CD14-positive monocyte (primary cell): ENCODE results near the gene INF2. TPM values are rescaled to one million over a fixed set of nuclear protein-coding genes. Genes with fewer than 3 reads are reported as not detected.

Source experiments
- DNase-seq, 3 donors: peaks; one replicate each; pipeline ENCODE4 v3.0.0-alpha.2; 2011 to 2022
- H2AFZ ChIP-seq: 2 replicates; pipeline ENCODE4 v1.6.0; 2012; ENCODE audit warnings: mild to moderate bottlenecking, low read depth, low read length, inconsistent platforms; ENCODE audit not compliant: insufficient read depth, poor library complexity, severe bottlenecking
- H3K27ac ChIP-seq, 2 donors: 1 replicate in 1 of 2; 2 replicates in 1 of 2; pipeline ENCODE4 v1.5.1; 2012 to 2013; ENCODE audit warnings: low read length in 2 of 2, control low read depth in 1 of 2, inconsistent platforms in 1 of 2, low read depth in 1 of 2, mild to moderate bottlenecking in 1 of 2
- H3K27me3 ChIP-seq, 2 donors: one replicate each; pipeline versions ENCODE4 v1.6.0 to v1.6.1; 2011 to 2013; ENCODE audit warnings: low read length in 2 of 2; ENCODE audit not compliant: control insufficient read depth in 2 of 2, insufficient read depth in 2 of 2
- H3K36me3 ChIP-seq, 2 donors: replicated peaks in 1 of 2; 1 replicate in 1 of 2; 2 replicates in 1 of 2; pipeline versions ENCODE4 v1.5.1 to v1.6.1; 2012 to 2013; ENCODE audit warnings: low read length in 2 of 2, control low read depth in 1 of 2, inconsistent platforms in 1 of 2, mild to moderate bottlenecking in 1 of 2; ENCODE audit not compliant: insufficient read depth in 2 of 2, control insufficient read depth in 1 of 2
- H3K4me1 ChIP-seq, 2 donors: 1 replicate in 1 of 2; 2 replicates in 1 of 2; pipeline versions ENCODE4 v1.5.1 to v1.6.1; 2012 to 2013; ENCODE audit warnings: low read length in 2 of 2, control low read depth in 1 of 2, inconsistent platforms in 1 of 2, mild to moderate bottlenecking in 1 of 2, moderate library complexity in 1 of 2; ENCODE audit not compliant: insufficient read depth in 2 of 2, control insufficient read depth in 1 of 2
- H3K4me2 ChIP-seq: replicated peaks from 2 replicates; pipeline ENCODE3; 2012; ENCODE audit warnings: low read length, moderate library complexity, mild to moderate bottlenecking; ENCODE audit not compliant: poor library complexity, severe bottlenecking; ENCODE audit errors: extremely low read depth
- H3K4me3 ChIP-seq, 3 experiments: fragments of 200-600 bp in 1 of 3; sonication (generic) in 1 of 3; replicated peaks in 1 of 3; 1 replicate in 2 of 3; 2 replicates in 1 of 3; pipeline ENCODE4 v1.5.1; 2011 to 2013; ENCODE audit warnings: low read length in 3 of 3, mild to moderate bottlenecking in 3 of 3, control low read depth in 2 of 3, low read depth in 2 of 3, inconsistent platforms in 1 of 3, moderate library complexity in 1 of 3
- H3K79me2 ChIP-seq: 2 replicates; pipeline ENCODE4 v1.6.0; 2012; ENCODE audit warnings: mild to moderate bottlenecking, control low read depth, inconsistent platforms, low read length, moderate library complexity; ENCODE audit not compliant: insufficient read depth
- H3K9ac ChIP-seq: 2 replicates; pipeline ENCODE4 v1.6.0; 2017; ENCODE audit warnings: low read length, mild to moderate bottlenecking; ENCODE audit not compliant: insufficient read depth, poor library complexity, severe bottlenecking
- H3K9me3 ChIP-seq, 2 donors: replicated peaks in 1 of 2; 1 replicate in 1 of 2; 2 replicates in 1 of 2; pipeline versions ENCODE4 v1.5.1 to v1.6.1; 2012 to 2013; ENCODE audit warnings: low read length in 2 of 2, control low read depth in 1 of 2; ENCODE audit not compliant: control insufficient read depth in 1 of 2, insufficient read depth in 1 of 2
- H4K20me1 ChIP-seq: 2 replicates; pipeline ENCODE4 v1.6.0; 2012; ENCODE audit warnings: mild to moderate bottlenecking, low read length, control low read depth, moderate library complexity; ENCODE audit not compliant: insufficient read depth
- H3K27ac Mint-ChIP-seq, 7 donors: one replicate each; pipeline ENCODE4 v1.8.0; 2020; ENCODE audit warnings: mild to moderate bottlenecking in 7 of 7, mixed read lengths in 7 of 7, moderate library complexity in 6 of 7, inconsistent platforms in 2 of 7
- H3K27me3 Mint-ChIP-seq, 3 donors: one replicate each; pipeline ENCODE4 v1.8.0; 2021 to 2022; ENCODE audit warnings: low read depth in 3 of 3, mild to moderate bottlenecking in 3 of 3, mixed read lengths in 3 of 3, moderate library complexity in 3 of 3, inconsistent platforms in 1 of 3
- H3K36me3 Mint-ChIP-seq, 2 donors: one replicate each; pipeline ENCODE4 v1.8.0; 2020; ENCODE audit warnings: mixed read lengths in 2 of 2, inconsistent platforms in 1 of 2, mild to moderate bottlenecking in 1 of 2
- H3K4me1 Mint-ChIP-seq: one replicate; pipeline ENCODE4 v1.8.0; 2020; ENCODE audit warnings: mild to moderate bottlenecking, mixed read lengths
- H3K4me3 Mint-ChIP-seq, 2 donors: one replicate each; pipeline ENCODE4 v1.8.0; 2020; ENCODE audit warnings: mild to moderate bottlenecking in 2 of 2, mixed read lengths in 2 of 2, moderate library complexity in 1 of 2
- H3K9me3 Mint-ChIP-seq, 7 donors: one replicate each; pipeline ENCODE4 v1.8.0; 2020 to 2022; ENCODE audit warnings: mixed read lengths in 7 of 7, mild to moderate bottlenecking in 6 of 7, moderate library complexity in 6 of 7, inconsistent platforms in 2 of 7
- CTCF ChIP-seq: fragments of 200-600 bp; IDR thresholded peaks from one replicate; pipeline ENCODE4 v1.8.0; 2022; ENCODE audit warnings: antibody characterized with exemption, mild to moderate bottlenecking
- WGBS: methylation state at CpG from one replicate; pipeline ENCODE4 v1.1.5; 2013; ENCODE audit warnings: missing lambda C conversion rate; ENCODE audit not compliant: insufficient coverage; 5-methylcytosine and 5-hydroxymethylcytosine counted together
- intact Hi-C, 2 donors: fragments of 100-400 bp; cut with micrococcal nuclease; formaldehyde crosslinking; loops; one replicate each; pipeline versions ENCODE4 v1.15.0 to v1.15.1; 2023
- polyA plus RNA-seq, 3 donors: library from polyadenylated mRNA; depleted of rRNA in 1 of 3; unstranded in 2 of 3; stranded (reverse) in 1 of 3; fragments of 300-500 nt in 2 of 3; fragments of >200 nt in 1 of 3; fragmentation: Illumina TruSeq in 2 of 3; gene quantifications; 1 replicate in 2 of 3; 2 replicates in 1 of 3; pipeline ENCODE4 v1.2.3, GENCODE V29; 2012 to 2021

Gene INF2
- polyA plus RNA-seq, 3 donors, result 2.9 to 23.3 (median 3.8) TPM

GRCh38 chr14:104687601-104688504 lies 1.6 kb upstream of the INF2 start:
- Mint-ChIP-seq H3K4me1 (peaks cover 41% of the 10 kb centered on the region), H3K27ac (peak overlapping the region in 1 of 7 donors; percentile 58), H3K36me3 (no peaks in the 10 kb centered on the region), H3K9me3 (peaks cover 0 to 4% (median 0%) of the 10 kb centered on the region in 7 donors), H3K27me3 (peaks cover 10 to 18% (median 11%) of the 10 kb centered on the region in 3 donors), H3K4me3 (peak overlapping the region; percentile 60 to 63)
- TF ChIP-seq CTCF, result no peak
- DNase-seq, result no peak
- H3K36me3 ChIP-seq, result no peaks in the 10 kb centered on the region
- H4K20me1 ChIP-seq, result peaks cover 20% of the 10 kb centered on the region
- no peak overlapping the region for H3K27ac ChIP-seq
- H3K4me2 ChIP-seq, result peak overlapping the region; percentile 95
- 77% methylated on average over 27 of the region's 31 CpGs for WGBS
- peaks cover 33 to 57% of the 10 kb centered on the region in 2 donors for H3K4me1 ChIP-seq
- H3K27me3 ChIP-seq, result peaks cover 0 to 13% of the 10 kb centered on the region in 2 donors
- no peak overlapping the region for H3K9ac ChIP-seq
- intact Hi-C loops, result no loop called here
- H3K9me3 ChIP-seq, result no peaks in the 10 kb centered on the region
- peaks cover 22% of the 10 kb centered on the region for H3K79me2 ChIP-seq
- peak overlapping the region; percentile 13 for H2AFZ ChIP-seq
- H3K4me3 ChIP-seq, result peak overlapping the region in 1 of 3 experiments; percentile 85

- peaks cover 0 to 4% (median 0%) of the 10 kb centered on the region in 7 donors for H3K9me3 Mint-ChIP-seq
- H3K27ac Mint-ChIP-seq, result peak overlapping the region in 5 of 7 donors; percentile 28 to 70 (median 64)
- Histone ChIP-seq H3K27me3 (peaks cover 0 to 13% of the 10 kb centered on the region in 2 donors), H4K20me1 (peaks cover 27% of the 10 kb centered on the region), H3K27ac (no peak overlapping the region), H3K4me3 (peak overlapping the region; percentile 46 to 85 (median 66)), H3K9ac (peak overlapping the region; percentile 51), H2AFZ (peak overlapping the region; percentile 89), H3K9me3 (no peaks in the 10 kb centered on the region), H3K79me2 (peaks cover 22% of the 10 kb centered on the region), H3K4me1 (peaks cover 33 to 57% of the 10 kb centered on the region in 2 donors), H3K36me3 (no peaks in the 10 kb centered on the region), H3K4me2 (peak overlapping the region; percentile 95)
- peak overlapping the region; percentile 78 to 82 for H3K4me3 Mint-ChIP-seq
- peak in 2 of 3 donors; percentile 25 to 65 for DNase-seq
- peaks cover 10 to 17% (median 10%) of the 10 kb centered on the region in 3 donors for H3K27me3 Mint-ChIP-seq
- WGBS, result 57% methylated on average over 12 of the region's 24 CpGs
- intact Hi-C loops, result no loop called here
- no peak for TF ChIP-seq CTCF
- H3K4me1 Mint-ChIP-seq, result peaks cover 41% of the 10 kb centered on the region
- H3K36me3 Mint-ChIP-seq, result no peaks in the 10 kb centered on the region
These were observed 811 bp upstream of the INF2 start for GRCh38 chr14:104688505-104689108.
